Karpas-422 (cell line): ENCODE data around the gene ETNK1. TPM values are rescaled to one million over a fixed set of nuclear protein-coding genes. Genes with fewer than 3 reads are reported as not detected.
"Not testable (repeated sequence)": the region's sequence is repeated elsewhere in the genome, so short reads cannot be mapped to it uniquely, and the experiment has no call there.

Source experiments
- DNase-seq: peaks from one replicate; pipeline ENCODE4 v3.0.0-alpha.2; 2015
- H2AFZ ChIP-seq: fragments of 200-600 bp; sonication (generic); 2 replicates; pipeline ENCODE4 v1.6.1; 2014; ENCODE audit warnings: antibody characterized with exemption, low read length, mixed read lengths
- H3K27ac ChIP-seq: fragments of 200-600 bp; sonication (generic); 2 replicates; pipeline ENCODE4 v1.5.1; 2014; ENCODE audit warnings: mild to moderate bottlenecking, low read length, moderate library complexity
- H3K27me3 ChIP-seq: fragments of 200-600 bp; sonication (generic); 2 replicates; pipeline ENCODE4 v1.6.1; 2014; ENCODE audit warnings: low read length, mixed read lengths
- H3K36me3 ChIP-seq: fragments of 200-600 bp; sonication (generic); 2 replicates; pipeline ENCODE4 v1.6.1; 2014; ENCODE audit warnings: low read length, mixed read lengths; ENCODE audit not compliant: insufficient read depth
- H3K4me1 ChIP-seq: fragments of 200-600 bp; sonication (generic); 2 replicates; pipeline ENCODE4 v1.6.1; 2014; ENCODE audit warnings: mild to moderate bottlenecking, low read length, mixed read lengths
- H3K4me2 ChIP-seq: fragments of 200-600 bp; sonication (generic); 2 replicates; pipeline ENCODE4 v1.6.1; 2014; ENCODE audit warnings: low read length, low read depth, mild to moderate bottlenecking; ENCODE audit not compliant: poor library complexity, severe bottlenecking
- H3K4me3 ChIP-seq: fragments of 200-600 bp; sonication (generic); 2 replicates; pipeline ENCODE4 v1.5.1; 2014; ENCODE audit warnings: mild to moderate bottlenecking, antibody characterized with exemption, low read length, mixed read lengths
- H3K79me2 ChIP-seq: fragments of 200-600 bp; sonication (generic); 2 replicates; pipeline ENCODE4 v1.6.1; 2014; ENCODE audit warnings: mild to moderate bottlenecking, low read length, mixed read lengths
- H3K9ac ChIP-seq: fragments of 200-600 bp; sonication (generic); 2 replicates; pipeline ENCODE4 v1.6.0; 2014; ENCODE audit warnings: low read length
- H3K9me2 ChIP-seq: fragments of 200-600 bp; sonication (generic), shearing (Covaris generic); replicated peaks from 2 replicates; pipeline ENCODE4 v1.6.0; 2014; ENCODE audit warnings: mild to moderate bottlenecking, low read length, moderate library complexity; ENCODE audit not compliant: insufficient read depth
- H3K9me3 ChIP-seq: fragments of 300-700, 200-600 bp; sonication (generic); 2 replicates; pipeline ENCODE4 v1.6.1; 2014; ENCODE audit warnings: low read length, mixed read lengths
- H4K20me1 ChIP-seq: fragments of 200-600 bp; sonication (generic); 2 replicates; pipeline ENCODE4 v1.6.1; 2014; ENCODE audit warnings: mild to moderate bottlenecking, antibody characterized with exemption, low read length, low read depth; ENCODE audit not compliant: insufficient read depth
- total RNA-seq: library from RNA; depleted of rRNA; stranded (reverse); fragments of >200 nt; shearing (Covaris generic); gene quantifications from 2 replicates; pipeline ENCODE4 v1.2.3, GENCODE V29; 2014; ENCODE audit warnings: low replicate concordance

The ETNK1 gene
- total RNA-seq, 1 experiment from 2014 or later = 93.7 TPM

DNA sequence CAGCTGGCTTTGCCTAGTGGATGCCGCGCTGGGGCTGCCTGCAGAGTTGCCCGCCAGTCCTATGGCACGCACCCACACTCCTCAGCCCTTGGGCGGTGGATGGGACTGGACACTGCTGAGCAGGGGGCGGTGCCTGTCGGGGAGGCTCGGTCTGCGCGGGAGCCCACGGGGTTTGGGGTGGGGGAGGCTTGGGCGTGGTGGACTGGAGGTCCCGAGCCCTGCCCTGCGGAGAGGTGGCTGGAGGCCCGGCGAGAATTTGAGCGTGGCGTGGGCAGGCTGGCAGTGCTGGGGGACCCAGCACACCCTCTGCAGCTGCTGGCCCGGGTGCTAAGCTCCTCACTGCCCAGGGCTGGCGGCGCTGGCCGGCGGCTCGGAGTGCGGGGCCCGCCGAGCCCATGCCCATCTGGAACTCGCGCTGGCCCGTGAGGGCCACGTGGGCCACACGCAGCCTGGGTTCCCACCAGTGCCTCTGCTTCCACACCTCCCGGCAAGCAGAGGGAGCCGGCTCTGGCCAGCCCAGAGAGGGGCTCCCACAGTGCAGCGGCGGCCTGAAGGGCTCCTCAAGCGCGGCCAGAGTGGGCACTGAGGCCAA lies 68.1 kb downstream of the ETNK1 start:
- no peaks in the 10 kb centered on the region for H4K20me1 ChIP-seq
- H3K27ac ChIP-seq = no peak overlapping the region
- no peak overlapping the region for H2AFZ ChIP-seq
- no peak overlapping the region for H3K4me2 ChIP-seq
- no peak overlapping the region for H3K4me3 ChIP-seq
- H3K27me3 ChIP-seq = no peaks in the 10 kb centered on the region
- H3K9ac ChIP-seq = no peak overlapping the region
- no peaks in the 10 kb centered on the region for H3K9me2 ChIP-seq
- no peaks in the 10 kb centered on the region for H3K79me2 ChIP-seq
- DNase-seq = no peak
- H3K9me3 ChIP-seq = no peaks in the 10 kb centered on the region
- no peaks in the 10 kb centered on the region for H3K4me1 ChIP-seq
- peaks cover 24% of the 10 kb centered on the region; the same call in 1 of the 2 replicates for H3K36me3 ChIP-seq

- H2AFZ ChIP-seq = no peak overlapping the region
- H3K9me3 ChIP-seq = no peaks in the 10 kb centered on the region
- no peaks in the 10 kb centered on the region for H3K9me2 ChIP-seq
- no peaks in the 10 kb centered on the region for H3K27me3 ChIP-seq
- no peaks in the 10 kb centered on the region for H3K4me1 ChIP-seq
- H3K27ac ChIP-seq = no peak overlapping the region
- no peak overlapping the region for H3K4me2 ChIP-seq
- H4K20me1 ChIP-seq = no peaks in the 10 kb centered on the region
- DNase-seq = no peak
- H3K36me3 ChIP-seq = no peaks in the 10 kb centered on the region
- no peak overlapping the region for H3K4me3 ChIP-seq
- H3K79me2 ChIP-seq = no peaks in the 10 kb centered on the region
- no peak overlapping the region for H3K9ac ChIP-seq
Observed at GRCh38 chr12:22698576-22698975, 73.6 kb downstream of the ETNK1 start.

- H2AFZ ChIP-seq, H3K9me3 ChIP-seq, H3K27ac ChIP-seq, H3K4me2 ChIP-seq, H3K4me3 ChIP-seq, DNase-seq, H3K79me2 ChIP-seq, H3K4me1 ChIP-seq, H3K9ac ChIP-seq, H3K36me3 ChIP-seq, H3K27me3 ChIP-seq, H3K9me2 ChIP-seq, H4K20me1 ChIP-seq: not testable (repeated sequence)
Observed at GRCh38 chr12:22699705-22700104, 74.7 kb downstream of the ETNK1 start.

DNA sequence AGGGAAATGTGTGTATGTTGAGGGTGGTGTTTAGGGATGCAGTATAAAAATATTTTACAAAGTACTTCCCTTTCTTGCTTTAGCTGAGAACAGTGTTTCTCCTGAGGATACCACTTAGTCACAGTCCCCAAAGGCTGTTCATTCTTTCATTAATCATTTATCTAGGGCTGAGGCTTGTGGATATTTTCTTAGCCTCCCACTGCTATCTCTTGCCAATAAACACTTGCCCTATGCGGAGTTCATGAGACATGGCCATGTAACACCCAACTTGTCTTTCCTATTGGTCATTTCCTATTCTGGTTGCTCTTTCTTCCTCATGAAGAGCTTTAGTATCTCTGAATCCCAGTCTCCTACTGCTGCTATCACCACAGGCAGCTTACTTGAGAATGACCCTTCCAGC lies 75.1 kb downstream of the ETNK1 start:
- Histone ChIP-seq H3K9me2 (no peaks in the 10 kb centered on the region), H3K4me1 (no peaks in the 10 kb centered on the region), H3K4me2 (no peak overlapping the region), H3K36me3 (no peaks in the 10 kb centered on the region), H3K9me3 (no peaks in the 10 kb centered on the region), H3K9ac (no peak overlapping the region), H2AFZ (no peak overlapping the region), H3K4me3 (no peak overlapping the region), H3K27me3 (no peaks in the 10 kb centered on the region), H4K20me1 (no peaks in the 10 kb centered on the region), H3K27ac (no peak overlapping the region), H3K79me2 (no peaks in the 10 kb centered on the region)
- no peak for DNase-seq

- not testable (repeated sequence) for H4K20me1 ChIP-seq, H3K27me3 ChIP-seq, H3K9me3 ChIP-seq, DNase-seq, H3K36me3 ChIP-seq, H3K4me3 ChIP-seq, H3K9me2 ChIP-seq, H3K27ac ChIP-seq, H3K79me2 ChIP-seq, H3K9ac ChIP-seq, H3K4me2 ChIP-seq, H3K4me1 ChIP-seq, H2AFZ ChIP-seq
Observed at GRCh38 chr12:22701216-22701809, 76.3 kb downstream of the ETNK1 start.

DNA sequence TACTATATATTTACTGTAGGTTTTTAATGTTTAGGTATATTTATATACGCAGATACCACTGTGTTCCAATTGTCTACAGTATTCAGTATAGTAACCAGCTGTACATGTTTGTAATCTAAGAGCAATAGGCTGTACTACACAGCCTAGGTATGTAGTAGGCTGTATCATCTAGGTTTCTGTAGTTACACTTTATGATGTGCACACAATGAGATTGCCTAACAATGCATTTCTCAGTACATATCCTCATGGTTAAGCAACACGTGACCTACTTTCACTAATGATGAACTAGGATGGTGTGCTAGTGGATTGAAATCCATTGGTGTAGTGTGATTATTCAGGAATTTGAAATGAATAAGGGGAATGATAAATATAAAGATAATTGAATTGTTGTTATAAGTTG lies 77.7 kb downstream of the ETNK1 start:
- Histone ChIP-seq H3K4me3 (no peak overlapping the region), H3K36me3 (no peaks in the 10 kb centered on the region), H3K27me3 (no peaks in the 10 kb centered on the region), H3K9me3 (no peaks in the 10 kb centered on the region), H2AFZ (no peak overlapping the region), H3K9me2 (no peaks in the 10 kb centered on the region), H3K4me2 (no peak overlapping the region), H3K79me2 (no peaks in the 10 kb centered on the region), H3K4me1 (peaks cover 6% of the 10 kb centered on the region), H3K9ac (no peak overlapping the region), H3K27ac (no peak overlapping the region), H4K20me1 (no peaks in the 10 kb centered on the region)
- no peak for DNase-seq

GRCh38 chr12:22709292-22709691 lies 84.3 kb downstream of the ETNK1 start:
- no peaks in the 10 kb centered on the region for H3K36me3 ChIP-seq
- H3K4me1 ChIP-seq = peaks cover 6% of the 10 kb centered on the region
- no peak overlapping the region for H3K27ac ChIP-seq
- DNase-seq = peak; percentile 74
- H4K20me1 ChIP-seq = no peaks in the 10 kb centered on the region
- H3K79me2 ChIP-seq = no peaks in the 10 kb centered on the region
- no peak overlapping the region for H3K4me3 ChIP-seq
- H3K9me3 ChIP-seq = no peaks in the 10 kb centered on the region
- no peak overlapping the region for H3K4me2 ChIP-seq
- no peaks in the 10 kb centered on the region for H3K27me3 ChIP-seq
- no peaks in the 10 kb centered on the region for H3K9me2 ChIP-seq
- H2AFZ ChIP-seq = no peak overlapping the region
- H3K9ac ChIP-seq = no peak overlapping the region

GRCh38 chr12:22712083-22712482 lies 87.1 kb downstream of the ETNK1 start:
- no peaks in the 10 kb centered on the region for H3K9me2 ChIP-seq
- H2AFZ ChIP-seq = no peak overlapping the region
- no peaks in the 10 kb centered on the region for H3K36me3 ChIP-seq
- no peaks in the 10 kb centered on the region for H4K20me1 ChIP-seq
- no peak overlapping the region for H3K4me2 ChIP-seq
- no peaks in the 10 kb centered on the region for H3K9me3 ChIP-seq
- no peak overlapping the region for H3K4me3 ChIP-seq
- H3K27ac ChIP-seq = no peak overlapping the region
- peaks cover 1% of the 10 kb centered on the region for H3K4me1 ChIP-seq
- H3K79me2 ChIP-seq = no peaks in the 10 kb centered on the region
- no peak overlapping the region for H3K9ac ChIP-seq
- no peak for DNase-seq
- no peaks in the 10 kb centered on the region for H3K27me3 ChIP-seq
